Prostate gland (tissue), 2 donors: ENCODE data around the gene ABHD2. TPM values are rescaled to one million over a fixed set of nuclear protein-coding genes. Genes with fewer than 3 reads are reported as not detected.

Experiments used
- DNase-seq: peaks from one replicate; pipeline ENCODE4 v3.0.0-alpha.2; 2019; ENCODE audit warnings: low spot score
- H3K27ac ChIP-seq, 2 donors: fragments of 200-600 bp; sonication (generic); 2 replicates each; pipeline ENCODE4 v1.5.1; 2017 to 2019
- H3K27me3 ChIP-seq: fragments of 200-600 bp; sonication (generic); replicated peaks from 2 replicates; pipeline ENCODE4 v1.5.1; 2019; ENCODE audit not compliant: insufficient read depth
- H3K36me3 ChIP-seq, 2 donors: fragments of 200-600 bp; sonication (generic); 1 replicate in 1 of 2; 2 replicates in 1 of 2; pipeline versions ENCODE4 v1.5.1 to v1.8.1; 2017 to 2019
- H3K4me1 ChIP-seq: fragments of 200-600 bp; sonication (generic); replicated peaks from 2 replicates; pipeline ENCODE4 v1.5.1; 2019
- H3K4me3 ChIP-seq, 2 donors: fragments of 200-600 bp; sonication (generic); 2 replicates each; pipeline ENCODE4 v1.5.1; 2017 to 2019
- H3K9me3 ChIP-seq: fragments of 200-600 bp; sonication (generic); 2 replicates; pipeline ENCODE4 v1.5.1; 2017
- CTCF ChIP-seq, 4 experiments: fragments of 200-600 bp in 2 of 4; fragments of 450-650 bp in 2 of 4; sonication (generic) in 2 of 4; IDR thresholded peaks; 1 replicate in 3 of 4; 2 replicates in 1 of 4; pipeline ENCODE4 v1.5.1; 2016 to 2019; ENCODE audit warnings: antibody characterized with exemption in 4 of 4, mild to moderate bottlenecking in 2 of 4, moderate library complexity in 2 of 4
- POLR2A ChIP-seq: fragments of 450-650 bp; IDR thresholded peaks from one replicate; pipeline ENCODE4 v1.6.1; 2016; ENCODE audit warnings: antibody characterized with exemption, mild to moderate bottlenecking
- POLR2AphosphoS5 ChIP-seq: sonication (generic); formaldehyde crosslinking; IDR thresholded peaks from one replicate; pipeline ENCODE4 v1.6.1; 2017; ENCODE audit warnings: antibody characterized with exemption
- WGBS: methylation state at CpG from one replicate; pipeline ENCODE4 v1.1.5; 2018; 5-methylcytosine and 5-hydroxymethylcytosine counted together
- intact Hi-C: fragments of 100-400 bp; cut with DNase I; formaldehyde crosslinking; loops from one replicate; pipeline ENCODE4 v1.14.2; 2022
- total RNA-seq, 2 donors: library from RNA; depleted of rRNA; stranded (reverse); fragments of >200 nt; gene quantifications; one replicate each; pipeline ENCODE4 v1.1.0, GENCODE V29; 2016

The ABHD2 gene
- total RNA-seq, 2 donors from 2014 or later, result 111 to 253 TPM

- intact Hi-C loops, result no loop called here
- Histone ChIP-seq H3K9me3 (no peaks in the 10 kb centered on the region), H3K27ac (peak overlapping the region in 1 of 2 donors; percentile 8), H3K27me3 (no peaks in the 10 kb centered on the region), H3K4me3 (no peak overlapping the region), H3K36me3 (peaks cover 0 to 9% of the 10 kb centered on the region in 2 donors), H3K4me1 (peaks cover 6% of the 10 kb centered on the region)
- no peak for DNase-seq
- peak; percentile 2 for TF ChIP-seq POLR2AphosphoS5
- TF ChIP-seq CTCF (IDR thresholded peaks at IDR 0.05), result no peak
- 56% methylated on average over 8 of the region's 8 CpGs for WGBS
Measured at GRCh38 chr15:89195836-89196235, 107.6 kb downstream of the ABHD2 start.

- Histone ChIP-seq H3K27ac (peak overlapping the region in 1 of 2 donors; percentile 8), H3K9me3 (no peaks in the 10 kb centered on the region), H3K36me3 (peaks cover 0 to 5% of the 10 kb centered on the region in 2 donors), H3K27me3 (no peaks in the 10 kb centered on the region), H3K4me3 (no peak overlapping the region), H3K4me1 (peaks cover 6% of the 10 kb centered on the region)
- no peak for DNase-seq
- TF ChIP-seq POLR2AphosphoS5 (no peak), POLR2A (no peak), CTCF (IDR thresholded peaks at IDR 0.05) (no peak)
- WGBS, result 74% methylated on average over 6 of the region's 6 CpGs
- intact Hi-C loops, result no loop called here
Measured at GRCh38 chr15:89196241-89196640, 108.0 kb downstream of the ABHD2 start.

- intact Hi-C loops, result no loop called here
- no peak for DNase-seq
- 26% methylated on average over 7 of the region's 7 CpGs for WGBS
Measured at GRCh38 chr15:89196994-89197393, 108.7 kb downstream of the ABHD2 start.

GRCh38 chr15:89197503-89197971, 109.3 kb downstream of the ABHD2 start:
- 18% methylated on average over 4 of the region's 4 CpGs for WGBS
- intact Hi-C loops, result no loop called here
- Histone ChIP-seq H3K27ac (peak overlapping the region; percentile 6 to 34), H3K4me3 (no peak overlapping the region), H3K36me3 (peaks cover 0 to 4% of the 10 kb centered on the region in 2 donors), H3K4me1 (peaks cover 6% of the 10 kb centered on the region), H3K27me3 (no peaks in the 10 kb centered on the region), H3K9me3 (no peaks in the 10 kb centered on the region)
- DNase-seq, result peak; percentile 66
- no peak for TF ChIP-seq CTCF (IDR thresholded peaks at IDR 0.05)
- peak; percentile 48 for TF ChIP-seq POLR2AphosphoS5
- TF ChIP-seq POLR2A, result no peak

More at GRCh38 chr15:89196994-89197393, 108.7 kb downstream of the ABHD2 start:
- peaks cover 6% of the 10 kb centered on the region for H3K4me1 ChIP-seq
- H3K9me3 ChIP-seq, result no peaks in the 10 kb centered on the region
- H3K27me3 ChIP-seq, result no peaks in the 10 kb centered on the region
- TF ChIP-seq POLR2A (no peak), CTCF (IDR thresholded peaks at IDR 0.05) (no peak), POLR2AphosphoS5 (no peak)
- peaks cover 0 to 4% of the 10 kb centered on the region in 2 donors for H3K36me3 ChIP-seq
- H3K27ac ChIP-seq, result peak overlapping the region; percentile 6 to 34
- no peak overlapping the region for H3K4me3 ChIP-seq

- Histone ChIP-seq H3K36me3 (peaks cover 0 to 3% of the 10 kb centered on the region in 2 donors), H3K27ac (no peak overlapping the region), H3K4me3 (no peak overlapping the region), H3K4me1 (peaks cover 6% of the 10 kb centered on the region), H3K9me3 (no peaks in the 10 kb centered on the region), H3K27me3 (no peaks in the 10 kb centered on the region)
- WGBS, result 65% methylated on average over 2 of the region's 2 CpGs
- no peak for TF ChIP-seq POLR2AphosphoS5
- no peak for DNase-seq
- intact Hi-C loops, result no loop called here
Measured at GRCh38 chr15:89198196-89198595, 109.9 kb downstream of the ABHD2 start.
